HG03066 (cell line): ENCODE data around the gene PROKR2.

Experiments used
- ATAC-seq: cut with Tn5 transposase; IDR thresholded peaks from one replicate; pipeline ENCODE4 v1.9.1; 2021; ENCODE audit warnings: low read depth; ENCODE audit not compliant: unreplicated experiment

Gene PROKR2

DNA sequence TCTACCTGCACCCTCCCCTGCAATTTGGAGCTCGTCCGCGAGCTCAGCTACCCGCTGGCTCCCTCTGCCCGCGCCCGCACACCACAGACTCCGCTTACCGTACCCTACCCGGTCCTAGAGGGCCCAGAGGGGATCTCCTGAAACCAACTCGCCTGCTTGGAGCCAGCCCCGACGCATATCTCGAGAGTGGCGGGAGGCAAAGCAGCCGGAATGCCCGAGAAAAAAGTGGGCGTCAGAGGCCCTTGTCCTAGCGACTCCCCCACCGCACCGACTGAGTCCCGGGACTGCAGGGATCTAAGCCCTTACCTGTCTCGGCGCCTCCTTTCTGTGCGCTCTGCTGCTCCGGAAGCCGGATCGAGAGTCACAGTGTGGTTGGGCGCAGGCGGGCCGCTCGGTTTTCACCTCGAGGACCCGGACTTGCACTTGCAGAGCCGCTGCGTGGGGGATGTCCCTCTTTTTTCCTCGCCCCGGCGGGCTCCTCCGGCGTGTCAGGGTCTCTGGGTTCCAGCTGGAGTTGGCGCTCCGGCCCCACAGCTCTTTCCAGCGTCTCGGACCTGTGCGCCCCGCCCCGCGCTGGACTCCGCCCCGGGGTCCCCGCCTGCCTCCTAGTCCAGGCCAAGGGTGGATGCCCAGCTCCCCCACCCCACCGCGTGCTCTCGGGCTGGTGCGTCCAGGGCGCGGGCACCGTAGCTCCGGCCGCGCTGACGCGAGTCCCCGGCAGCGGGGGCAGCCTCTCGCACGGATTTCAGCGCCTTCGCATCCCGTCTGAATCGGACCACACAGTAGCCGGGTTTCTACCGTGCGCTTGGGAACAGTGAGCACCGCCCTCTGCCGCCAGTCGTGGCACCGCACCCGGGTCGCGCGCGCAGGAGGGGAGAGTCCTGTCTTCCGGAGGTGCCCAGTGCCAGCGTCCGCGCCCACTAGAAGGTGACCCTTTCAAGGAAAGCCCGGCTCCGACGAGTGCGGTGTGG, at the start of gene PROKR2:
TSS of gene PROKR2 (minus strand) at position 767 of the 971 bp plus-strand sequence. CDS start 2,585 bp downstream, outside the sequence.
- no peak for ATAC-seq

DNA sequence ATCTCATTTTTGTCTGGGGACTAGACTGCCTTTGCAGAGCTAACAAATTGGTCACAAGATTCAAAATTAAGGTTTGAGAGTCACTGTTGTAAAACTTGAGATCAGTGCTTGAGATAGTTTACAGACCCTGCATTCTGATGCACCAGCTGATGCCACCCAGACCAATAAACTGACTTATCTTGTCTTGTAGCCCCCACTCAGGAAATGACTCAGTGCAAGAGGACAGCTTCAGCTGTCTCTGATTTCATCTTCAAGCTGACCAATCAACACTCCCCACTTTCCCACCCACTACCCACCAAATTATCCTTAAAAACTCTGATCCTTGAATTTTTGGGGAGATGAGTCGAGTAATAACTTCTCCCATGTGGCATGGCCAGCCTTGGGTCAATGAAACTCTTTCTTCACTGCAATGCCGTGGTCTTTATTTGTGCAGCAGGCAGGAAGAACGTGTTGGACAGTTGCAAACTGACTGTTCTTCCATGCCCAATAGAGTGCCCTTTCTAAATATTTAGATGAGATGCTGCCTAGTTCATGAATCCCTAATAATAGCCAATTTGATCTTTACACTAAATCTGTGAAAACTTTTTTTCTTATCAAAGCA, 48.3 kb upstream of the PROKR2 start:
- no peak for ATAC-seq

GRCh38 chr20:5364136-5364821, 47.5 kb upstream of the PROKR2 start:
- no peak for ATAC-seq

DNA sequence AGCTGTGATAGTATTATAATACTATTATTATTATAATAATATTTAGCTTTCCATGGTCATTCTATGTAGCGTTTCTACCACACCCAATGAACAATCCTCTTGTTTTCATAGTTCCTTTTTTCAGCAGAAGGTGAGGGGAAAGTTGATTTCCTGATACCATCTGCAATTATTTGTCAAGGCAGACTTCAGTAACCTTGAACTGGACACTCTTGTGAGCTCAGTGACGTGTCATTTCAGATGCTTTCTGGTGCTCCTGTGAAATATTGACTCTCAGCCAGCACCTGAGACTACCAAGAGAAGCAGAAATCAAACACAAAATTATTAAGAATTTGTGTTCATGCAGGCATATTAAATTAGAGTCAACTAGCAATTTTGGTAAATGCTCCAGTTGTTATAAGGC, 46.0 kb upstream of the PROKR2 start:
- ATAC-seq = no peak

DNA sequence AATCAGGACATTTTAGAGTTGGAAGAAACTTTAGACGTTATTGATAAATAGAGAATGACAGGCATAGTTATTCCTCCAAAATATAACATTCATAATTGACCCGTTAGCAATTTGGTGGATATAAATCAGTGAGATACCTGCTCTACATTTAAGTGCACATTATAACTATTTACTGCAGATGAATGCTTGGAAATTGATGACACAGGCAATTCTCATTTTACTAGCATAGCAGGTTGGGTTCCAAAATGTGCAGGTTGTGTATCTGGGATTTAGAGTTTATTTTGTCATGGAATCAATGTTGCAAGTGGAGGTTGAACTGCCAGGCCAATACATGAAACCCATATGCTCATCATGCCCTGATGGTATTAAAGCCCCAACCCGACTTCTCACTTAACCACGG, 44.4 kb upstream of the PROKR2 start:
- ATAC-seq = no peak

- ATAC-seq = no peak
These were observed 41.2 kb upstream of the PROKR2 start for GRCh38 chr20:5357946-5358345.

GRCh38 chr20:5356941-5357340, 40.2 kb upstream of the PROKR2 start:
- ATAC-seq = no peak

DNA sequence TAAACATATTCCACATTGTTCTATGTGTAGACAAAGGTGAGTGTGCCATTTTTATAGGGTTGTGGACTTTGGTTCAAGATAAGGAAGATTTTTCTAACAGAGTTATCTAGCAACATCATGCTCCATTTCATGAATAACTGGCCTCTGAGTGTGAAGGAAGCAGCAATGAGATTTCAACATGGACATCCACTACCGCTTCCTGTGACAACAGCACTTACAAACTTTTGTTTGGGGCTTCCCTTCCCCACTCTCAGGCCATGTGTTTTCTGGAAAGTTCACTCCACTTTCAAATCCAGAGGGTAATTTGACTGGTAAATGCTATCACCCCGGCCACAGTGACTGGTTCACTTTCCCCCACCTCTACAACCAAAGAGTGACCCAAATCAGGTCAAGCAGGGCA, 38.1 kb upstream of the PROKR2 start:
- no peak for ATAC-seq

- ATAC-seq = no peak
These were observed 37.1 kb upstream of the PROKR2 start for GRCh38 chr20:5353624-5354496.

DNA sequence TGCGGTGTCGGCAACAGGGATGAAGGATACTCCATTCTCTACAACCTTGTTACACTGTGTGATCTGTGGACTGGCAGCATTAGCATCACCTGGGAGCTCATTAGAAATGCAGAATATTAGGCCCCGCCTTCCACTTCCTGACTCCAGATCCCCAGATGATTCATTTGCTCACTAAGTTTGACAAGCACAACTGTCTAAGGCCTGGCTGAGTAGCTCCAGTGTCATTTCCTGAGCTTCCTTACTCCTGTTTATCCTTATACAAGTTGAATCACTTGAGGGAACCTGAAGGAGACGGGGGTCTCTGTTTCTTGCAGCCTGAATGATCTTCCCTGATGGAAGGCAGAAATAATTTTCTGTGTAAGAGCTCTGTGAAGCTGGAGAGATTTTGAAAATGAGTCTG, 32.7 kb upstream of the PROKR2 start:
- no peak for ATAC-seq

DNA sequence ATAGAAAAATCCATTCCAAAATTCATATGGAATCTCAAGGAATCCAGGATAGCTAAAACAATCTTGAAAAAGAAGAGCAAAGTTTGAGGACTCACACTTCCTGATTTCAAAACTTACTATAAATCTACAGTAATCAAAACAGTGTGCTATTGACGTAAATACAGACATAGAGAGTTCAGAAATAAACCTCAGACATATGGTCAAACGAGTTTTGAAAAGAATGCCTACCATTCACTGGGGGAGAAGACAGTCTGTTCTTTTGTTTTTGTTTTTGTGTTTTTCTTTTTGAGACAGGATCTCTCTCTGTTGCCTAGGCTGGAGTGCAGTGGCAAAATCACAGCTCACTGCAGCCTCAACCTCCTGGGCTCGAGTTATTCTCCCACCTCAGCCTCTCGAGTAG, 25.3 kb upstream of the PROKR2 start:
- no peak for ATAC-seq

DNA sequence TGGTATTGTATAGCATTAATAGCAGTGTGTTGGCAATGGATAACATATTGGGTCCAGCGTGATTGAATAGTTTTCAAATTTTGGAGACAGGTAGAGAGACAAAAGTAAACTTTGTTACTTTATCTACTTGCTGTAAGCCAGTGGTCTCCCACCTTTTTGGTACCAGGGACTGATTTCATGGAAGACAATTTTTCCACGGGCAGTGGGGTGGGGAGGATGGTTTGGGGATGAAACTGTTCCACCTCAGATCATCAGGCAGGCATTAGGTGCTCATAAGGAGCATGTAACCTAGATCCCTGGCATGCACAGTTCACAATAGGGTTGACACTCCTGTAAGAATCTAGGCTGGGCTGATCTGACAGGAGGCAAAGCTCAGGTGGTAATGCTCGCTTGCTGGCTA, 14.6 kb upstream of the PROKR2 start:
- no peak for ATAC-seq

GRCh38 chr20:5328268-5328667, 11.5 kb upstream of the PROKR2 start:
- ATAC-seq = no peak

- ATAC-seq = no peak
These were observed 10.6 kb upstream of the PROKR2 start for GRCh38 chr20:5327356-5327755.

- ATAC-seq = no peak
These were observed 957 bp downstream of the PROKR2 start for GRCh38 chr20:5315807-5316187.

DNA sequence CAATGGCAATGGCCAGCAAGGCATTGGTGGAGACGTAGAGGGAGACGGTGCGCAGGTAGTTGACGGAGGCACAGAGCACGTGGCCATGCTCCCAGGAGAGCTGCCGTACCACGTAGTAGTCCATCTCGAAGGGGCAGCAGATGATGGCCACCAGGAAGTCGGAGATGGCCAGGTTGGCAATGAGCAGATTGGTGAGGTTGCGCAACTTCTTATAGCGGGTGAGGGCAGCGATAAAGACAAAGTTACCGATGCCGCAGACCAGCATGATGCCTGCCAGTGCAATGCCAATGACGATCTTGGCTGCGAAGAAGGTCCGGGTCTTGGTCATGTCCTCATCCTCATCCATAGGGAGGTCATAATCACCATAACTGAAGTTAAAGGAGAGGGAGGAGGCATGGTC, 2.8 kb downstream of the PROKR2 start:
- ATAC-seq = no peak

GRCh38 chr20:5312518-5312917, 4.2 kb downstream of the PROKR2 start:
- ATAC-seq = no peak

DNA sequence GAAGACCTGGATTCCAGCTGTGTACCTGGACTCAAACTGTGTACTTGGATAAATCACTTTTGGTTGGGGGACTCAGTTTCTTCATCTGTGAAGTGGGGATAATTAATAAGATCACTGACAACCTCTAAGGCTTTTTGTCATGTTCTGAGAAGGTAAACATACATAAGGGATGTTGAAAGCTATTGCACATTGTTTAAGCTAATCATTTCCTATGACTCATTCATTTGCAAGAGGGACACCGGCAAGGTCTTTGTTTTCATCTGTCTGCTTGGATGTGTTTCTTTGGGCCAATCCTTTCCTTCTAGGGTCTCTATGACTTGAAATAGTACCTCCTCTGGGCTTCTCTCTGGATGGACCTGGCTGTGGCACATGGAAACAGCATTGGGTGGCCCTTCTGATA, 6.8 kb downstream of the PROKR2 start:
- no peak for ATAC-seq

- no peak for ATAC-seq
These were observed 17.9 kb downstream of the PROKR2 start for GRCh38 chr20:5298811-5299210.

DNA sequence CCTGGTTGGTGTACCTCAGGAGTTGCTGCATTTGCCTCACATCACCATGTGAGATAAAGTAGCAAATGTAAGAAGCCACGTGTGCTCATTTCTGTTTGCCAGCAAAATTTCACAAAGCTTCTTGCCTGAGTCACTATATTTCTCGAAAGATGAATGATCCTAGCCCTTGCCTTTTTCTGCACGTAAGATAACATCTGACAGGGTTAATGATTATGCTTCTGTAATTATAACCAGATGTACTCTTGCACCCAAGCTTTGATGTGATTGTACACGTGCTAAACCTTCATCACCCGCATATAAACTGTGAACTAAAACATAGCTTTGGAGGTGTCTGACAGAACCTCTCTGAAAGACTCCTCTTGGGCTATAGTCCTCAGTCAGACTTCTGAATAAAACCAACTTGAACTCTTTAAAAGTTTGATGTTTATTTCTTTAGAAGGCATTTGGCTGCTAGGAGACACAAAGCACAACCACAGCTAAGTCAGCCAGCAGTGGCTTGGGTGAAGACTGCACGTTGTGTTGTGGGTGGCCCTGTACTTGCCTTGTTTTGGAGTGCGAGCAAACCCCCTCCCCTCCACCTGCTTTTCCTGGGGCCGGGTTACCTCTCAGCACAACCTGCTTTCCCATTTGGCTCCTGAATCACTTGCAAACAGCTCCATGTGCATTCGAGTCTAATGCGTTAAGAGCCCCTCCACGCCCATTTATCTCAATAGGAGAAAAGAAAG, 19.3 kb downstream of the PROKR2 start:
- no peak for ATAC-seq
